ENCODE measurements around the gene LMX1A. TPM values are rescaled to one million over a fixed set of nuclear protein-coding genes. Genes with fewer than 3 reads are reported as not detected.

Gene LMX1A
- total RNA-seq, 2 donors from 2014 or later = not detected

GRCh38 chr1:165225062-165225461 is 131.5 kb downstream of the LMX1A start:
- H3K9me3 Mint-ChIP-seq = peaks cover 3% of the 10 kb centered on the region

GRCh38 chr1:165224504-165224903 is 132.0 kb downstream of the LMX1A start:
- Mint-ChIP-seq H3K4me1 (ENCODE audit: low read depth in 2 of 2) (no peaks in the 10 kb centered on the region), H3K27ac (no peak overlapping the region), H3K4me3 (no peak overlapping the region), H3K27me3 (peaks cover 10 to 42% of the 10 kb centered on the region in 2 donors), H3K36me3 (no peaks in the 10 kb centered on the region), H3K9me3 (peaks cover 3% of the 10 kb centered on the region)
- ATAC-seq (no peak), DNase-seq (ENCODE audit: low spot score) (no peak)

More at GRCh38 chr1:165225062-165225461, 131.5 kb downstream of the LMX1A start:
- H3K27ac Mint-ChIP-seq = no peak overlapping the region
- no peaks in the 10 kb centered on the region for H3K4me1 Mint-ChIP-seq (ENCODE audit: low read depth in 2 of 2)
- H3K27me3 Mint-ChIP-seq = peaks cover 5 to 36% of the 10 kb centered on the region in 2 donors
- ATAC-seq = no peak
- no peaks in the 10 kb centered on the region for H3K36me3 Mint-ChIP-seq
- no peak for DNase-seq (ENCODE audit: low spot score)
- no peak overlapping the region for H3K4me3 Mint-ChIP-seq

DNA sequence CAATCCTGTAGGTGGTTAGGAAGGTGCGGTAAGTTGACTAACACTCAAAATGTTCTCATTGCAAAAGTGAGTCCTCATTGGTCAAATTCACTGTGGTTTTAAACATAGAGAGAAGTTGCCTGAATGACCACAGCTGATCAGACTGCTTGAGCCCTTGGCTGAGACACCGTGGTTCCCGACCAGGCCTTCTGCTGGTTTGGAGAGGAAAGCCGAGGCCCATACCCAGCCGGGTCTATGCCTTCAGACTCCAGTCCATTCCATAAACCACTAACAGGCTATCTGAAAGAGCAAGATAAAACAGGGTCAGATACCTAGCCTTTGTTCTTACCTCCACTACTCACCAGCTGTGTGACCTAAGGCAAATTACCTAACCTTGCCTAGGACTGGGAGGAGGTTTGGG is 133.9 kb downstream of the LMX1A start:
- H3K27me3 Mint-ChIP-seq = peaks cover 15 to 43% of the 10 kb centered on the region in 2 donors
- no peaks in the 10 kb centered on the region for H3K4me1 Mint-ChIP-seq (ENCODE audit: low read depth in 2 of 2)
- no peak overlapping the region for H3K4me3 Mint-ChIP-seq
- no peak overlapping the region for H3K27ac Mint-ChIP-seq
- no peak for DNase-seq (ENCODE audit: low spot score)
- peaks cover 3% of the 10 kb centered on the region for H3K9me3 Mint-ChIP-seq
- no peaks in the 10 kb centered on the region for H3K36me3 Mint-ChIP-seq
- no peak for ATAC-seq

DNA sequence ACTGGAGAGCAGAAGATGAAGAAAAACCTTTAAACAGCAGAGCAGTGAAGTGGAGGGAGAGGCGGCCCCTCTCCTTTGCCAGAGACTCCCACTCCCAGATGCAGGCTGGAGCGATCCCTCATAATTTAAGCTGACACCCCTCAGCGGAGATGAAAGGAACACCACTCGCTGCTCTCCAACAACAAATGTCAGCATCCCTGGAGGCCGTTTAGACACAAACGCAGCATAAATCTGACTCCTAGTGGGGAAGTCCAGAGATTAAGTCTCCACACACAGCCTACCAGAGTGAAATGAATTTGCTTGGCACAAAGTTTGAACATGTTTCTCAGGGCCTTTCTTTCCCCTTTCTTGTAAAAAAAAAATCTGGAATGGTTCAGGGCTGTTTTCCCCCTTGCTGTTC is 137.8 kb downstream of the LMX1A start:
- ATAC-seq = no peak

GRCh38 chr1:165217958-165218357 is 138.6 kb downstream of the LMX1A start:
- peaks cover 3% of the 10 kb centered on the region for H3K9me3 Mint-ChIP-seq
- peaks cover 12 to 34% of the 10 kb centered on the region in 2 donors for H3K27me3 Mint-ChIP-seq
- no peak for ATAC-seq
- H3K4me1 Mint-ChIP-seq (ENCODE audit: low read depth in 2 of 2) = no peaks in the 10 kb centered on the region
- no peak overlapping the region for H3K4me3 Mint-ChIP-seq
- H3K27ac Mint-ChIP-seq = no peak overlapping the region
- DNase-seq (ENCODE audit: low spot score) = no peak
- no peaks in the 10 kb centered on the region for H3K36me3 Mint-ChIP-seq

More for the DNA sequence above, 137.8 kb downstream of the LMX1A start:
- Mint-ChIP-seq H3K27me3 (peaks cover 12 to 34% of the 10 kb centered on the region in 2 donors), H3K36me3 (no peaks in the 10 kb centered on the region), H3K9me3 (peaks cover 3% of the 10 kb centered on the region), H3K4me3 (no peak overlapping the region), H3K4me1 (ENCODE audit: low read depth in 2 of 2) (no peaks in the 10 kb centered on the region), H3K27ac (no peak overlapping the region)
- DNase-seq (ENCODE audit: low spot score) = no peak

DNA sequence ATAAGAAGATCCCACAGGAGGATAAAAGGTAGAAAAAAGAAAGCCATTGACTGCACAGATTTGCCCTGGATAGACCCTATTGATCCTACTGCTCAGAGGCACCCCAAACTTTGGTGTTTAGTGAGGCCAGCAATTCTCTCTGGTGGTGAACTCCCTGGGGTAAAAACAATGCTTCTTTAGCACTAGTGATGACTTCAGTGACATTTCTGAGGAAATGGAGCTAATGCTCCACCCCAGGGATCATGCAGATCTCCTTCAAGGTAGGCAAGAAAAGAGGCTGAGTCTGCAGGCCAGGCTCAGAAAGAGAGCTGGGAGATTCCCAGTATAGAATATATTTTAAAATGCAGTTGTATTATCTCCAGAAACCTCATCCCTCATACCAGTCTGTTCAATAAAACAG is 140.3 kb downstream of the LMX1A start:
- Mint-ChIP-seq H3K9me3 (no peaks in the 10 kb centered on the region), H3K4me3 (no peak overlapping the region), H3K4me1 (ENCODE audit: low read depth in 2 of 2) (no peaks in the 10 kb centered on the region), H3K27me3 (peaks cover 12 to 23% of the 10 kb centered on the region in 2 donors), H3K36me3 (no peaks in the 10 kb centered on the region), H3K27ac (no peak overlapping the region)
- no peak for ATAC-seq
- no peak for DNase-seq (ENCODE audit: low spot score)

GRCh38 chr1:165215676-165216075 is 140.8 kb downstream of the LMX1A start:
- DNase-seq (ENCODE audit: low spot score) = no peak
- no peaks in the 10 kb centered on the region for H3K4me1 Mint-ChIP-seq (ENCODE audit: low read depth in 2 of 2)
- H3K9me3 Mint-ChIP-seq = no peaks in the 10 kb centered on the region
- no peaks in the 10 kb centered on the region for H3K36me3 Mint-ChIP-seq
- H3K27ac Mint-ChIP-seq = no peak overlapping the region
- peaks cover 12 to 23% of the 10 kb centered on the region in 2 donors for H3K27me3 Mint-ChIP-seq
- ATAC-seq = no peak
- no peak overlapping the region for H3K4me3 Mint-ChIP-seq

DNA sequence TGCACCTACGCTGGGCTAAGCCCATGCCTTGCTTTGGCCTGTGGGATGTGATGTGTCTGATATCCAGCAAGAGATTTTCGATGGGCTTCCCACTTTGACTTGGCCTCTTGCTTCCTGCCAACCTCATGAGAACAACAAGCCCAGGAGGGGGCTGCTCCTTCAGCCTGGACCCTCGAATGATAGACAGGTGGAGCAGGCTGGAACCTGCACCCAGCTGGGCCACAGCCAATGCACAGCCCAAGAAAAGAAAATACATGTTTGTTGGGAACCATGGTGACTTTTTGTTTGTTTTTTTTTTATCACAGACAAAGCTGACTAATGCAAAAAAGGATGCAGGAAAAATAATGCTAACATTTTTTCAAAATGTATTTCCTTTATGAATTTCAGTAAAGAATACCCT is 144.3 kb downstream of the LMX1A start:
- Mint-ChIP-seq H3K4me1 (ENCODE audit: low read depth in 2 of 2) (no peaks in the 10 kb centered on the region), H3K27me3 (peaks cover 0 to 8% of the 10 kb centered on the region in 2 donors), H3K9me3 (no peaks in the 10 kb centered on the region), H3K4me3 (no peak overlapping the region), H3K36me3 (no peaks in the 10 kb centered on the region), H3K27ac (no peak overlapping the region)
- ATAC-seq (no peak), DNase-seq (ENCODE audit: low spot score) (no peak)

DNA sequence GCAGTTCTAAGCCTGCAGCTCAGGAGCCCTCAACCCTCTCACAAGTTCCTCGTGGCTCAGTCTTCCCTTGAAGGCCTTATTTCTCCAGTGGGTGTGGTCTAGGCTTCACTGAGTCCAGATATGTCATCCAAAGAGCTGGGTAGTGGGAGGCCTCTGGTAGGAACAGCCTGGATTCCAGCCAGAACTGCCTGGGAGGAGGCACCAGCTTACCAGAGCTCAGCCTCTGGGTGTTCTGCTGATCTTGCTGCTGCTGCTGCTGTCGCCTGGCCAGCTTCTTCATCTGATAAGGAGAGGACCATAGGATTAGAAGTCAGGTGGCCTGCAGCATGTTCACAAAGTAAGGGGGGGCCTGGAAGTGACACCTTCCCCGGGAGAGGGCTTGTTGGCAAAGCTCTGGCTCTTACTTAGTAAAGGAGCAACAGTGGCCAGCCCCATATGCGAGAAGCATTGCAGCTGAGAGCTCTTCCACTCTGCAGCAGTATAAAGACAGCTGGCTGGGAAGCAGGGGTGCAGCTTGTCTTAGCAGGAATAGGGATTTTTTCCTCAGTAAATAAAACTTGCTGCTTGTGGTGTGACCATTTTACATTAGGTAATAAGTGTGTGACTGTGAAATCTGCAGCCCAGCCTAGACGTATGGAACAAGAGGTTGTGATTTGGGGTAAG is 148.5 kb downstream of the LMX1A start:
- Mint-ChIP-seq H3K27me3 (no peaks in the 10 kb centered on the region), H3K4me1 (ENCODE audit: low read depth in 2 of 2) (no peaks in the 10 kb centered on the region), H3K9me3 (no peaks in the 10 kb centered on the region), H3K4me3 (no peak overlapping the region), H3K27ac (no peak overlapping the region), H3K36me3 (no peaks in the 10 kb centered on the region)
- peak in 1 of 2 donors; percentile 15 for ATAC-seq
- no peak for DNase-seq (ENCODE audit: low spot score)

- Mint-ChIP-seq H3K4me3 (no peak overlapping the region), H3K36me3 (no peaks in the 10 kb centered on the region), H3K27me3 (no peaks in the 10 kb centered on the region), H3K9me3 (no peaks in the 10 kb centered on the region), H3K4me1 (ENCODE audit: low read depth in 2 of 2) (no peaks in the 10 kb centered on the region), H3K27ac (no peak overlapping the region)
- no peak for ATAC-seq
- no peak for DNase-seq (ENCODE audit: low spot score)
Observed at GRCh38 chr1:165205145-165205544, 151.4 kb downstream of the LMX1A start.

- no peaks in the 10 kb centered on the region for H3K4me1 Mint-ChIP-seq (ENCODE audit: low read depth in 2 of 2)
- H3K36me3 Mint-ChIP-seq = no peaks in the 10 kb centered on the region
- H3K27ac Mint-ChIP-seq = no peak overlapping the region
- DNase-seq (ENCODE audit: low spot score) (no peak), ATAC-seq (no peak)
- H3K4me3 Mint-ChIP-seq = no peak overlapping the region
- no peaks in the 10 kb centered on the region for H3K27me3 Mint-ChIP-seq
- no peaks in the 10 kb centered on the region for H3K9me3 Mint-ChIP-seq
Observed at GRCh38 chr1:165204548-165204947, 152.0 kb downstream of the LMX1A start.

- ATAC-seq (no peak), DNase-seq (ENCODE audit: low spot score) (no peak)
- H3K9me3 Mint-ChIP-seq = peaks cover 4% of the 10 kb centered on the region
- H3K4me1 Mint-ChIP-seq (ENCODE audit: low read depth in 2 of 2) = no peaks in the 10 kb centered on the region
- H3K27me3 Mint-ChIP-seq = peaks cover 6 to 8% of the 10 kb centered on the region in 2 donors
- no peak overlapping the region for H3K27ac Mint-ChIP-seq
- H3K36me3 Mint-ChIP-seq = no peaks in the 10 kb centered on the region
- no peak overlapping the region for H3K4me3 Mint-ChIP-seq
Observed at GRCh38 chr1:165191087-165191486, 165.4 kb downstream of the LMX1A start.

DNA sequence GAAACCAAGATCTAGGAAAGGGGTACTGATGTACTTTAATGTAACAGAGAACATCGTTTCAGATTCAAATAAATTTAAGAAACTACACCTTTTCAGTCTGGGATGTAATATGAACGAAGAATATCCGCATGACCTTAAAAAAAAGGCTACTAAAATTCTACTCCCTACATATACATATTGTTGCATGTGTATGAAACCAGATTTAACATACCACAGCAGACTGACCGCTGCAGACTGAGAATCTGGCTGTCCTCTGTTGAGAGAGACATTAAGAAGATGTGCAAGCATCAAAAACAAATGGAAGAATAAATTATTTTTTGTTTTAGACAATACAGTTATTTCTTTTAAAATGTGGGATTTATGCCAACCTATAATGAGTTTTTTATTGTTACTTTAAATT is 166.6 kb downstream of the LMX1A start:
- H3K4me1 Mint-ChIP-seq (ENCODE audit: low read depth in 2 of 2) = no peaks in the 10 kb centered on the region
- H3K4me3 Mint-ChIP-seq = no peak overlapping the region
- DNase-seq (ENCODE audit: low spot score) (no peak), ATAC-seq (no peak)
- H3K27ac Mint-ChIP-seq = no peak overlapping the region
- H3K27me3 Mint-ChIP-seq = peaks cover 0 to 5% of the 10 kb centered on the region in 2 donors
- H3K36me3 Mint-ChIP-seq = no peaks in the 10 kb centered on the region
- peaks cover 4% of the 10 kb centered on the region for H3K9me3 Mint-ChIP-seq

DNA sequence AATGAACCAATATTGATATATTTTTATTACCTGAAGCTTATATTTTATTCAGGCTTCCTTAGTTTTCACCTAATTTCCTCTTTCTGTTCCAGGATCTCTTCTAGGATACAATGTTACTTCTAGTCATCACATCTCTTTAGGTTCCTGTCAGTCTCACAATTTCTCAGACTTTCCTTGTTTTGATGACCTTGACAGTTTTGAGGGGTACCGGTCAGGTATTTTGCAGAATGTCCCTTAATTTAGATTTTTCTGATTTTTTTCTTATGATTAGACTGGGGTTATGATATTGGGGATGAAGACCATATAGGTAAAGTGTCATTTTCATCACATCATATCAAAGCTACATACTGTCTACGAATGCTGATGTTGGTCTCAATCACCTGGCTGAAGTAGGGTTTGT is 167.5 kb downstream of the LMX1A start:
- Mint-ChIP-seq H3K4me3 (no peak overlapping the region), H3K36me3 (no peaks in the 10 kb centered on the region), H3K9me3 (peaks cover 4% of the 10 kb centered on the region), H3K4me1 (ENCODE audit: low read depth in 2 of 2) (no peaks in the 10 kb centered on the region), H3K27me3 (peaks cover 0 to 3% of the 10 kb centered on the region in 2 donors), H3K27ac (no peak overlapping the region)
- ATAC-seq (no peak), DNase-seq (ENCODE audit: low spot score) (no peak)
